Measurements from ENCODE around the gene KCMF1.

DNA sequence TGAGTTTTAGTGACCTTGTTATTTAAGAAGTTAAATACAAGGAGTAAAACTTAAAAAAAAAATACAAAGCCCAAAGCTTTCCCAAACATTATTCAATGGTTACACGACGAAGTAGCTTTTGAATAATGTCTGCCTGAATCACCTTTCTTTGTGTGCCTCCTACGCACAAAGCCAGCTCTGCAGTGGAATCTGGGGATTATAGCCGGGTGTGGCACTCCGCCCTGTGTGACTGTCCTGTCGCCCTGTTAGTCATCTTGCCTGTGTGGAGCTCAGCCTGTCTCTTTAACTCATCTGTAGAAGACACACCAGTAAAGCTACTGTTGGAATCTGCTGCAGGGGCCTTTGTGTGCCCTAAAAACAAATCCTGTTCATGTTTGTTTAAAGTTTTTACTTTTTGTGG, 82.8 kb downstream of the KCMF1 start:
- TF ChIP-seq, protein P1, sequence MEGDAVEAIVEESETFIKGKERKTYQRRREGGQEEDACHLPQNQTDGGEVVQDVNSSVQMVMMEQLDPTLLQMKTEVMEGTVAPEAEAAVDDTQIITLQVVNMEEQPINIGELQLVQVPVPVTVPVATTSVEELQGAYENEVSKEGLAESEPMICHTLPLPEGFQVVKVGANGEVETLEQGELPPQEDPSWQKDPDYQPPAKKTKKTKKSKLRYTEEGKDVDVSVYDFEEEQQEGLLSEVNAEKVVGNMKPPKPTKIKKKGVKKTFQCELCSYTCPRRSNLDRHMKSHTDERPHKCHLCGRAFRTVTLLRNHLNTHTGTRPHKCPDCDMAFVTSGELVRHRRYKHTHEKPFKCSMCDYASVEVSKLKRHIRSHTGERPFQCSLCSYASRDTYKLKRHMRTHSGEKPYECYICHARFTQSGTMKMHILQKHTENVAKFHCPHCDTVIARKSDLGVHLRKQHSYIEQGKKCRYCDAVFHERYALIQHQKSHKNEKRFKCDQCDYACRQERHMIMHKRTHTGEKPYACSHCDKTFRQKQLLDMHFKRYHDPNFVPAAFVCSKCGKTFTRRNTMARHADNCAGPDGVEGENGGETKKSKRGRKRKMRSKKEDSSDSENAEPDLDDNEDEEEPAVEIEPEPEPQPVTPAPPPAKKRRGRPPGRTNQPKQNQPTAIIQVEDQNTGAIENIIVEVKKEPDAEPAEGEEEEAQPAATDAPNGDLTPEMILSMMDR (IDR thresholded peaks at IDR 0.05; ENCODE audit: insufficient read depth, low read length, poor library complexity, severe bottlenecking) = no peak
- no peak for TF ChIP-seq EZH2phosphoT487 (conservative IDR thresholded peaks at IDR 0.05; ENCODE audit: low read length)
